Fibroblast of the conjunctiva (primary cell): Measurements from ENCODE around the gene DEGS2.

Experiments used
- DNase-seq: peaks from one replicate; pipeline ENCODE4 v3.0.0-alpha.2; 2010; ENCODE audit warnings: low read depth

DEGS2 gene

DNA sequence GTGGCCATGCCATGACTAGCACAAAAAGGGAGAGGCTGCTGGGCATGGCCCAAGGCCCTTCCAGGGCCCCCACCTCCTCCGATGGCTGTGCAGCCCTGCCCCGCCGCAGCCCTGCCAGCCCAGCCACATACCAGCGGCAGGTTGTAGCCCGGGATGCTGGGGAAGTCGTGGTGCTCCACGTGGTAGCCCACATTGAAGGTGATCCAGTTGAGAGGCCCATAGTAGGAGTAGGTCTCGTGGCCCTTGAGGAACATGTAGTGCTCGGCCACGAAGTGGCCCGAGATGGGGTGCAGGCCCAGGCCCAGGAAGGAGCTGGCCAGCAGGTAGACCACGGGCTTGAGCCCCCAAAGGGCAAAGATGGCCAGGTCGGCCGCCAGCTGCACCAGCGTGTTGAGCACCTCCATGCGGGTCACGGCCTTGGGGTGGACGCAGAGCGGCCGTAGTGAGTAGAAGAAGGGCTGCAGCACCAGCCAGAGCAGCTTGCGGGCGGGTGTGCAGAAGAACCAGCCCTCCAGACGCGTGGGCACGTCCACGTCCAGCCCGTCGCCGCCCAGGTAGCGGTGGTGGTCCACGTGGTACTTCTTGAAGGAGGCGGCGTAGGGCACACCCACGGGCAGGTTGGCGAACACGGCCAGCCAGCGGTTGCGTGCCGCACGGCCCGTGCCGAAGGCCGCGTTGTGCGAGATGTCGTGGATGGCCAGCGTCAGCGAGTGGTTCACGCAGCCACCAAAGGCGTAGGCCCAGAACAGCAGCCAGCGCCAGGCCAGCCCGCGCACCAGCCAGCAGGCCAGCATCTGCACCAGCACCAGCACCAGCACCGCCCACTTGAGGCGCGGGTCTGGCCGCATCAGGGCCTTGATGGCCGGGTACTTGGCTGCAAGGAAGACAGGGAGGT, 10.4 kb downstream of the DEGS2 start:
- DNase-seq = no peak

DNA sequence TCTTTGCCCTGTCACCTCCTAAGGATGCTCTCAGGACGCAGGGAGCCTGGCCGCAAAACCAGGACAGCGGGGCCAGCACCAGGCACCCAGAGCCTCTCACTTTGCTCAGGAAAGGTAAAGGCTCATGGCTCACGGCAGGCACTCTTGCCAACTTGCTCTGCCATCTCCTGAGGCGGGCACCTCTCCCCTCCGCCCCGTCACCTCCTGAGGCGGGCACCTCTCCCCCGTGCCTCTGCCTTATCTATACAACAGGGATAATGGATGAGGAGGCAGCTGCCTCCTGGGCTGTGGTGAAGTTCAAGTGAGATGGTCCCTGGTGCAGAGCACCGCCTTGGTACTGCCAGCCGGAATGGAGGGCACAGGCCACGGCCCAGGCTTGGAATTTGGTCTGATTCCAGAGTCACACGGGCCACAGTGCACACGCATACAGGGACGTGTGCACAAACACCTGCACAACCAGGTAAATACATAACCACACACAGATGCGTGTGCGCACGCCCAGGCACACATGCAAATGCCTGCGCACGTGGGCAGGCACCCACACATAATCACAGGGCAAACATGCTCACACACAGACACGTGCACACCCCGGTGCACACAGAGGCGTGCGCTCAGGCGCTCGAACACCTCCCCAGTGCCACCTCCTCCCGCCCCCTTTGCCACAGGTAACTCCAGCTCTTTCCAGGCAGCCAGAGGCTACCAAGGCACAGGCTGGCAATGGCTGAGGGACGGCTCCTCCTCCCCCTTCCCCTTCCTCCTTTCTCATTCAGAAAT, 11.6 kb downstream of the DEGS2 start:
- DNase-seq = no peak

DNA sequence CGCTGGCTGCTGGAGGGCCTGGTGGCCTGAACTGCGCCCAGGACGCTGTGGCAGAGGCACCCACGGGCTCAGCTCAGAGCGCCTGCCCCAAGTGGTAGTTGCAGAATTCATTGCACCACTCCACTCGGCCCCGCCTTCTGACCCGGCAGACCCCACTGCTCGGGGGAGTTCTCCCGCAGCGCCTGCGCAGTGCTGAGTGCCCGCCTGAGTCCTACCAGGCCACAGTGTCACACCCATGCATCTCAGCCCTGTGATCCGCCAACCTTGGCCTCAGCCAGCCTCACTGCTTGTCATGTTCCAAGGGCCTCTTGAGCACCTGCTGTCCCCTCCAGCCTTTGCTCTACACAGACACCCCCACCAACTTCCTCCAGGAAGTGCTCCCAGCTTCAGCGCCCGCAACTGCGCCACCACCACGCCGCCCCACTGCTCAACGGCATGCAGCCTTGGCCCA, 12.2 kb downstream of the DEGS2 start:
- DNase-seq = no peak

DNA sequence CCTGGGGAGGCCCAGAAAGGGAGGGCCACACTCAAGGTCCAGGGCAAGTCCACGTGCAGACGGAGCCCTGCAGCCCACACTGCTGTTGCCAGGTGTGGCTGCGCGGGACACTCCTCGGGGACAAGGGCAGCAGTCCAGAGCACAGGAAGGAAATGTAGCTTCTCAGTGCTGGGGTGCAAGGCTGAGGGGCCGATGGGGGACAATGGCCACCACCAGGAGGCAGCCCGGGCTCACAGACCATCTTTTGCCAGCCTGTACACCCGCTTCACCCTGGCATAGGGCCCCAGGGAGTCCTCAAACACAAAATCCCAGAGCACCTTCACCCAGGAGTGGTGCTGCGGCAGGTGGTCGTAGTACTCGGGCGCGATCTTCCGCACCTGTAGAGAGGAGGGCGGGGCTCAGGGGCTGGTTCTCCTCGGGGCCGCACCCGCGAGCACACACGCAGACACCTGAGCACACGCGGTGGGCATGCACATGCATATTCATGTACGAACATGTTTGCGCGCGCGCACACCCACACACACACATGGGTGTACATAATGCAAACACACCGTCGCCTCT, 12.8 kb downstream of the DEGS2 start:
- no peak for DNase-seq

DNA sequence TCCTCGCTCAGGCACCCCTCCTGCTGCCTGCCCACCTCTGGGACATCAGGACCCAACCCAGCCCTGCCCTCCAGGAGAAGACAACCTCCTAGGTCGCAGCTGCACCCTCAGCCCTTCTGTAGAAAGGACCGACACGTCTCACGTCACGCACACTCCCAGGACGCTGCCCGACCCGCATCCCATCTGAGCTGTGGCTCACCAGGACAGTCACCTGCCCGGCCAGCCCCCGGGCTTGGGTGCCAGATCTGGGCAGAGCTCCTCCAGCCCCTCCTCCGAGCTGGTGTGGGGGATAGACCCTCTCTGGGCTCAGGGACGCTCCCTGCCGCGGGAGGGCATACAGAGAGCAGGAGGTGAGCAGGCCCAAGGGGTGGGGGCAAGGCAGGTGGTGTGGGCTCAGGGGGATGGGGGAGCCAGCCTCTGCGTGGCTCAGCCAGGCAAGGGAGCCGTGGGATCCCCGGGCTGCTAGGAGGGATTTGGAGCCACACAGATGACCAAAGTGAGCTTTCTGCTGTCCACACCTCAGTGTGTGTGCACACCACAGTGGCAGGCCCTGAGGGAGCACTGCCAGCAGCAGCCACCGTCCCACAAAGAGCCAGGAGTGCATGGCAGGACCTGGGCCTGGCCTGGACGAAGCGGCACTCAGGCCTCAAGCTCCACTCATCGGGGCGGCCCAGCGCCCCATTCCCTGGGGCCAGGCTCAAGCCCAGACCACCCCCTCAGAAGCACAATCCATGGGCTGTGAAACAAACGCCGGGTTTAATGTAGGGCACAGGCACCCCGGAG, 13.6 kb downstream of the DEGS2 start:
- DNase-seq = no peak

DNA sequence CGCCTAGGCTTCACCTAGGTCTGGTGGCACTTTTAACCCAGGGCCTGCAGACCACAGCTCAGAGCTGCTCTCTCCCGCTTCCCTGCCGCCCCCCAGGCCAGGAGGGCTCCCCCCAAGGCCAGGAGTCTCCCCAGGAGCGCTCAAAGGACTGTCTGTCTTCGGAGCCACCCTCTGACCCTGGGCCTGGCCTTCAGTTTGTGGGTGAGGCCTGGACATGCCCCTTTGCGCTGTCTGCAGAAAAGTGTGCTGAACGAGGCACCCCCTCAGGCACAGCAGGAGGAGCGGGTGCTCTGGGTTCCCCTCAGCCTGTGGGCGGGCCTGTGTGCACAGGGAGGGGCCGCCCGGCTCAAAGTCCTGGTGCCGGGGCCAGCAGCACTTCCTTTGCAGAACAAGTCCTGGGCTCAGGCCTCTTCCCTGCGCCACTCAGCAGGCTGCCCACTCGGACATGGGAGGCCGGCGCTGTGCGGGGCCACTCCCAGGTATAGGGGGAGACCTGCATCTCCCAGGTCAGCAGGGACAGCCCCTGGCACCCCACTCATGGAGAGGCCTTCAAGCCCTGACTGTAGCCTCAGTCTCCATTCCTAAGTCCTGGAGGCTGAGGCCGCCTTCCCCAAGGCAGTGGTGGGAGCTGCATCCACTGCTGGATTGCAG, 14.3 kb downstream of the DEGS2 start:
- no peak for DNase-seq

DNA sequence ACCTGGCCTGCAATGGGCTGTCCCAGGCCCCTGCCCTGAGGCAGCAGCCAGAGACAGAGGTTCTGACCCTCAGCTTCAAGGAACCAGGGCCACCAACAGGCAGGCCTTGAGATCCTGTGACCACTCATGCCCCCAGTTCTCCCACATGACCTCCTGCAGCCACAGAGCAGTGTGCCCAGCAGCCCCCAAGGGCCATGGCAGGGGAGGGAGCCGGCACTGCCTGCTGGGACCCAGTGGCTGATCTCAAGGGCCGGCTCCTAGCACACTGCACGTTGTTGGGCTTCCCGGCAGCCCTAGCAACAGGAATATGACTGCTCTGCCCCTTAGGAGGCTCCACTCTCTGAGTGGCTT, 14.8 kb downstream of the DEGS2 start:
- DNase-seq = no peak

DNA sequence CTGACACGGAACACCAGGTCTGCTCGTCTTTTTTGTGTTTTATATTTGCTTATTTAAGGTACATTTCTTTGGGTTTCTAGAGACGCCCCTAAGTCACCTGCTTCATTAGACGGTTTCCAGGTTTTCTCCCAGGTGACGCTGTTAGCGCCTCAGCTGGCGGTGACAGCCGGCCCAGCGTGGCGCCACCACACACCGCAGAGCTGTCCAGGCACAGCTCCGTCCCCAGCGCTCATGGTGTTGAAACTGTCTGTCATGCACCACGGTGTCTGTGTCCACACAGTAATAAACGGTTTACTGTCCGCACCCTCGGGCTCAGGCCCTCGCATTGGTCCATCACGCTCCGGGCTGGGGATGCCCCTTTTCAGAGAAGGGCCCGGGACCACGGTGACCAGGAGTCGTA, 15.5 kb downstream of the DEGS2 start:
- no peak for DNase-seq

DNA sequence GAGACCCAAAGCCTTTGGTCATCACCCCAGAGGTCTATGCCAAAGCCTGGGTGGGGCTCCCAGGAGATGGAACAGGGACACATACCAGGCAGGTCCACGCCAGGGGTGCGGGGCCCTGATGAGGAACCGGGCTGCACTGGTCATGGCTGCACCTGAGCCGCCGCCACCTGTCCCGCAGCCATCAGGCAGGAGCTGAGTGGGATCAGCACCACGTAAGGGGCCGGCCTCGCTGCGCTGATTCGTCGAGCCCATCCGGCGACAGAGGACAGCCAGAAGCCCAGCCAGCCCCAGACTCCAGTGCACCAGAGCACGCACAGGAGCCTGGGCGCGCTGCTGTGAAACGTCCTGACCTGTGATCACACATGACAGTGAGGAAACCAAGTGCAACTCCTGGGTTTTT, 15.9 kb downstream of the DEGS2 start:
- no peak for DNase-seq

DNA sequence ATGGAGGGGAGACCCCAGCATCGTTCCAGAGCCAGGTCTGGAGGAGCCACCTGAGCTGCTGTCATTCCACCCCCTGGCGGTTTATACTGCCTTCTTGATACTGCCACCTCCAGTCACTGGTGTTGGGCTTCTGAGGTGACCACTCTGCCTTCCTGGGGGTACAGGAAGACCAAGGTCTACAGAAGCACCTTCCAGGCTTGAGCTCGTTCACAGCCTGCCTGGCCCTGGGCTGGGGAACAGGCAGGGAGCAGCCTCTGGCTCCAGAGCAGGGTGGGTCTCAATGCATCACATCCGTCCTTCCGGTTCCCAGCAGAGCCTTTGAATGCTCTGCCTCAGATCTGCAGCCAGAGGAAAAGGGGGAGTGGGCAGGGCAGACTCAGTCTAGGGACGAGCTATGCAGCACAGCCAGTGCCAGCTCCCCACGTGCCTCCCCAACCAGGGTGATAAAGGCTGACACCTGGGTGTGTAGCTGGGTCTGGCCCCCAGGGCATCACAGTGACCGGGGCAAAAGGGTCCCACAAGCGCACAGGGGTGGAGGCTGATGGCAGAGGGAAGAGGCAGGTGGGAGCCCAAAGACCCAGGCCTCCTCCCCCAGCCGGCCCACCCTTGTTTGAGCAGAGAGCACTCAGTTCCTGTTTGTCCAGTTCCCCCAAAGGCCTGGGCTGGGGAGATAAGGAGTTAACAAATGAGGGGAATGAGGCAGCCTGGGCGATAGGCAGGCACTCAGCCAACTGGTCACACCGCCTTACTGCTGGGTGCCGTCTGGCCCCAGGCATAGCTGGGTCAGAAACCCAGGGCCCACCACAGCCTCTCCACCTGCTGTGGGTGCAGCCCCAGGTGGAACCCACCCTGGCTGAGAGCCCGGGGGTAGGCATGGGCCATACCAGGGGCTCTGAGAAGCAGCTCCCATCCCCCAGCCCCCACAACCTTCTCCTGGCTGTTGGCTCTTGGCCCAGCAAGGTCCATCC, 17.1 kb downstream of the DEGS2 start:
- no peak for DNase-seq

DNA sequence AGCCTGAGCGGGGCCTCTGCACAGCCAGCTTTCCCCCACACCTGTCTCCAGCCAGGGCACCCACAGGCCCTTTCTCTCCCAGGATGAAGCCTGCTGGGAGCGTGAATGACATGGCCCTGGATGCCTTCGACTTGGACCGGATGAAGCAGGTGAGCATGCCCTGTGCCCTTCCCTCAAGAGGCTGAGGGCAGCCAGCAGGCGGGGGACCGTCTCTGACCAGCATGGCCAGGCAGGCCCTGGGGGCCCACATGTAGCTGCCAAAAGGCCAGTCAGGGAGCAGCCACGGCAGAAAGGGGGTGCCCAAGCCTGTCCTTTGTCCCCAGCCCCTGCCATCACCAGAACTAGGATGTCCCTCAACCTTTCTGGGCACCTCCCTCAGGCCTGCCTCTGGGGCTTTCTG, 18.3 kb downstream of the DEGS2 start:
- no peak for DNase-seq

DNA sequence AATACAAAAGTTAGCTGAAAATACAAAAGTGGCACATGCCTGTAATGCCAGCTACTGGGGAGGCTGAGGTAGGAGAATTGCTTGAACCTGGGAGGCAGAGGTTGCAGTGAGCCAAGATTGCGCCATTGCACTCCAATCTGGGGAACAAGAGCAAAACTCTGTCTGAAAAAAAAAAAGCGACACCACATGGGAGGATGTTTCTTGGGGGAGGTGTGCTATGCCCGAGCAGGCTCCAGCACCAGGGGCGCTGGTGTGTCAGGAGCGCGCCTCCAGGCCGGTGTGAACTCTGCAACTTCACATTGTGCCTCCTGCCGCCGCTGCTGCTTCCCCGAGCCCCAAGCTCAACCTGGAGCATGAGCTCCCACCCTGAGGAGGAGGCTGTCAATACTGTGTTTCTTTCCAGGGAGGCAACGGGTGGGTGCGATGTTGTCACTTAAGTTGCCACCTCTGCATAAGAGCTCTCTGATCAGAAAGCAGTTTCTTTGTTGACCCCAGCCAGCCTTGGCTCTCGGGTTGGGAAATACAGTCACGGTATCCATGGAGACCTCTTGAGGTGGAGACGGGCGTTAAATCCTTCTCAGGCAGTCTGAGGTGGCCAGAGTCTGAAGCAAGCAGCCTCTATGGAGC, 18.9 kb downstream of the DEGS2 start:
- DNase-seq = no peak

DNA sequence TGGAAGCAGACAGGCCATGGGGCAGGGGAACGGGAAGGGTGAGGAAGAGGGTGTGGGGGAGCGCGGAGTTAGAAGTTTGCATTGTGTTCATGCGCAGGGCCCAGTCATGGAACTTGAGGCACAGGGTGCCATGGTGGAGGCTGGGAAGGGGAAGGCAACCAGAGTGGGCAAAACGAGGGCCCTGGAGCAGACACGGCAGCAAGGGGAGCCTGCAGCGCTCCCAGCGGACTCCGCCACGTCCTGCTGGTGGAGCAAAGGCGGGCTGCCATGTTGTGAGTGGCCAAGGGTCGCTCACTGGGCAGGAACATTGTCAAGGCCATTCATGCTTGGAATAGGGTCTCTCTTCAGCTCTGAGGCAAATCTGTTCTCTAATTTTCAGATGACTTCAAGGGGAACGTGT, 20.5 kb downstream of the DEGS2 start:
- no peak for DNase-seq

DNA sequence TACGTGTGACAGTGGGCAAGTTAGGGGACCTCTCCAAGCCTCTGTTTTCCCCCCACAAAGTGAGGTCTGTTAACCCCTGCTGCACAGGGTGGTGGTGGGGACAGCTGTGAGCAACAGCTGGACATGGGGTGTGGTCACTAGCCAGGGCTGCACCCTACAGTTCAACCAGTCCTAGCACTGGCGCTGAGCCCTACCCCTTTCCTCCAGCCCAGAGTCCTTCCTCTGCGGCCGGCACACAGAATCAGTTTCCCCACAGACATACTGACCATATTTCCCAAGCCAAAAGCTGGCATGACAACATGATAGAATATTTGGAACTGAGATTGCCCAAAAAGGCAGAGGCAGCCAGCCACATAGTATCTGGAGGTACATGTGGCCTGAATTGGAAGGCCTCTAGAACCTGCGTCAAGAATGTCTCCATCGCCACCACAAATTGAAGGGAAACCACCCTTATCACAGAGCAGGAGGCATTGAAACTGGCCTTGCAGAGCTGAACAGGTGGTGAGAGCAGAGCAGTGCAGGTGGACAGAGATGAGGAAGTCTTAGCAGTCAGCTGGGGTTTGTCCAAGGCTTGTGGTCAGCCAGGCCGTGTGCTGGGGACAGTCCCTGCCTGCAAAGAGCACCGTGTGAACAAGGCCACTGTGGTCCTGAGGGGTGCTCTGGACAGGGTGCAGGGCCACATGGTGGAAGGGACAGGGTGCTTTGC, 21.2 kb downstream of the DEGS2 start:
- DNase-seq = no peak

DNA sequence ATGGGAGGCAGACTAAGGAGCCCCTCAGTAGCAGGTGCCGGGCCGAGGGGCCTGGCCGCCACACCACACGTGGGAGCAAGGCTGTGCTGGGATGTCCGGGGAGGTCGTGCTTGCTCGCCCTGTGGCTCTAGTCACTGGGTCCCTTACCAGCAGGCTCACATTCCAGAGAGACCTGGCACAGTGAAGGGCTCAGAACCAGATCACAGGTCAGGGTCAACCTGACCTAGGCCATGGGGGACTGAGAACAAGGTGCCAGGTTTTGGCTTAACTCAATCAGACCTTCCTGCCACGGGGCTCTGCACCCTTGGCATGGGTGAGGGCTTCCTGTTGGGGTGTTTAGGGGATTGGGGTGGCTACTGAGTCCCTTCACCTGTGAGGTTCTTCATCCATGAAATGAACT, 22.3 kb downstream of the DEGS2 start:
- no peak for DNase-seq

DNA sequence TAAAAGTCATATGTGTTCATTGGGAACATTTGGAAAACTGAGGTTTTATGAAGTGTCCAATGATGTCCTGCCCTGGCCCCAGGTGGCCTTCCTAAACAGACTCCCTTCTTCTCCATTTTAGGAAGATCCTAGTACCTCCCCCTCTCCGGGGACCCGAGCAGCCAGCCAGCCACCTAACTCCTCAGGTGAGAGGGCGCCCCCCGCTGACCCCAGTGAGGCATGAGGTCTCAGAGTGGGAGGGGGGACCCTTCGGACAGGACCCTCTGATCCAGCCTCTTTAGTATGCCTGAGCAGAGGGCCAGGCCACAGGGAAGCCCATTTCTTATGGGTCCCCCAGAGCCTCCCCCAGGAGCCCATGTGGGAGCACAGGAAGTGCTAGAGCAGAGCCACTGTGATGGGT, 23.7 kb downstream of the DEGS2 start:
- DNase-seq = no peak

DNA sequence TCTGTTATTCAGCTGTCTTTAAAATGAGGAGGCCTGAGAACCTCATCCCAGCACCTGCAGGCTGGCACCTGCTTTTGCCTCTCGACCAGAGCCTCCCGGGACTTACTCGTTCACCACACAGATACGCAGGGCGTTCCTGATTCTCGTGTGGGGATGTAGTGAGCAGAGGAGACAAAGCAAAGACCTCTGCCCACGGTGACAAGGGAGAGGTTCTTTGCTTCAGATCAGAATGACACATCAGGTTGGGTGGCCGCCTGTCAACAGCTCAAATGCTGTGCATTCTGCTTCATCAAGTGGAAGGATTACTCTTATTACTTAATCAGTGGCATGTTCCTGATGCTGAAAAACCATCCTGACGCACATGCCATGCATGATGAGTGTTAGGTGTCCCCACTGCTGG, 24.4 kb downstream of the DEGS2 start:
- no peak for DNase-seq

DNA sequence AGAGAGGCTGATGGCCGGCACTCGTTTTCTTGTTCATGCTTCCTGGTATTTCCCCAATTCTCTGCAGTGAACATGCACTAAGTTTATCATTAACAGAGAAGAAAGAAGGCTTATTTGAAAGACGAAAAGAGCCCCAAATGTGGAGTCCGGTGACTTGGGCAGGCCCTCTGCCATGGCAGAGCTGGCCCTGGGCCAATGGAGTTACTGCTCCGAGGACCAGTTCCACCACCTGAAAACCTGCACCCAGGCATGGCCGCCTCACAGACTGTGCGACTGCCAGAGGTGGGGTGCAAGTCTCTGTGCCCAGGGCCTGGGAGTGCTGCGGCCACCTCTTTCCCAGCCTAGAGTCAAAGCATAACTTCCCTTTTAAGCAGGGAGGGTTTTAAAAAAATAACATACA, 24.9 kb downstream of the DEGS2 start:
- DNase-seq = no peak

DNA sequence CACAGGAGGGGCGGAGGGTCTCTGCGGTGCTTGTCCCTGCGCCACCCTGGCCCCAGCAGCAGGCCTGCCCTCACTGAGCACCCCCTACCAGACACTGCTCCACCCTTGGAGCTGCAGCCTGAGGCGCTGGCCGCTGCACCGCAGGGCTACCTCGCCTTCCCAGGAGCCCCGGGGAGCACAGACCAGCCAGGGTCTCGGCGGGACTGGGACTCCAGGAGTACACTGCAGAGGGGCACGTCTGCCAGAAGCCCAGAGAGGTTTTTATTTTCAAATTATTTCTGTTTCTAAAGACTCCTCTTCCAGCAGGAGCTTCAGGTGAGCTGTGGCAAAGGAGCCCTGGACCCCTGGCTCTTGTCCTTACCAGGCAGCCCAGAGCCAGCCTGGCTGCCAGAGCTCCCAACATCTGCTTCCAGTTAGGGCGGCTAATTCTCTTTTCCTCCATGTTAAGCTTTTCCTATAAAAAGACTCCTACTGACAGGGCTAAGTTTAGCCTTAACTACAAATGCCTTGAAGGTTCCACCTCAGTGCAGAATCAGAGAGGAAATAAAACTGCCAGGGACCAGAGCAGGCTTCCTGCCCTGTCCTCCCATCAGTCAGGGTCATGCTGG, 26.4 kb downstream of the DEGS2 start:
- no peak for DNase-seq
